K562 (cell line): ENCODE measurements around the gene GCGR. TPM values are rescaled to one million over a fixed set of nuclear protein-coding genes. Genes with fewer than 3 reads are reported as not detected.

Experiments
- ARID2 ChIP-seq: fragments of 450-650 bp; IDR thresholded peaks from 2 replicates; pipeline ENCODE4 v1.6.1; 2017; ENCODE audit warnings: antibody characterized with exemption, mild to moderate bottlenecking
- CBFA2T3 ChIP-seq: fragments of 450-650 bp; IDR thresholded peaks from 2 replicates; pipeline ENCODE4 v1.6.1; 2017
- CCNT2 ChIP-seq: IDR thresholded peaks from 2 replicates; pipeline ENCODE4 v1.6.1; 2011; ENCODE audit warnings: borderline replicate concordance, low read depth, mild to moderate bottlenecking, moderate library complexity, mixed read lengths, low read length; ENCODE audit not compliant: insufficient read length; ENCODE audit errors: extremely low read depth
- CREBBP ChIP-seq: IDR thresholded peaks from one replicate; pipeline ENCODE4 v1.6.1; 2012; ENCODE audit warnings: low read depth, mild to moderate bottlenecking, control low read depth, inconsistent platforms, low read length
- E2F3 ChIP-seq: fragments of 250-450 bp; sonication (Bioruptor Pico); IDR thresholded peaks from 2 replicates; pipeline ENCODE4 v1.4.0; 2020; ENCODE audit warnings: mild to moderate bottlenecking
- ELF2 ChIP-seq: fragments of 250-450 bp; sonication (Bioruptor Pico); IDR thresholded peaks from 2 replicates; pipeline ENCODE4 v1.5.0; 2021; ENCODE audit warnings: mild to moderate bottlenecking
- FUS ChIP-seq: fragments of 200-400 bp; formaldehyde crosslinking; optimal IDR thresholded peaks from 2 replicates; pipeline ENCODE3; 2017; ENCODE audit warnings: low read depth, low read length
- GATAD2A ChIP-seq: fragments of 450-650 bp; IDR thresholded peaks from 2 replicates; pipeline ENCODE4 v1.6.1; 2017
- JUN ChIP-seq, 2 experiments: sonication (generic) in 1 of 2; formaldehyde crosslinking in 1 of 2; IDR thresholded peaks; 2 replicates each; pipeline versions ENCODE4 v1.6.1 to v1.8.0; 2012 to 2022; ENCODE audit warnings: borderline replicate concordance in 2 of 2, mild to moderate bottlenecking in 2 of 2, improper control_type of control experiment in 1 of 2, low read depth in 1 of 2, low read length in 1 of 2, missing genetic modification reagents in 1 of 2
- PYGO2 ChIP-seq: fragments of 450-650 bp; IDR thresholded peaks from 2 replicates; pipeline ENCODE4 v1.6.1; 2016; ENCODE audit warnings: mild to moderate bottlenecking, missing genetic modification characterization, moderate library complexity, missing compliant biosample characterization
- RBM39 ChIP-seq: fragments of 200-400 bp; formaldehyde crosslinking; optimal IDR thresholded peaks from 2 replicates; pipeline ENCODE3; 2018; ENCODE audit warnings: low read depth, low read length
- SAP30 ChIP-seq: fragments of 200-600 bp; sonication (generic); IDR thresholded peaks from 2 replicates; pipeline ENCODE4 v1.6.1; 2012; ENCODE audit warnings: borderline replicate concordance, low read depth, mild to moderate bottlenecking, moderate library complexity, low read length, control low read depth, inconsistent platforms; ENCODE audit not compliant: insufficient read depth, poor library complexity, severe bottlenecking
- SREBF2 ChIP-seq: sonication (generic); formaldehyde crosslinking; IDR thresholded peaks from 2 replicates; pipeline ENCODE4 v1.4.0; 2020; ENCODE audit warnings: mild to moderate bottlenecking, missing genetic modification reagents
- TCF7 ChIP-seq: sonication (generic); IDR thresholded peaks from 2 replicates; pipeline ENCODE4 v1.6.1; 2016; ENCODE audit warnings: antibody characterized with exemption, borderline replicate concordance
- U2AF2 ChIP-seq: fragments of 200-400 bp; formaldehyde crosslinking; optimal IDR thresholded peaks from 2 replicates; pipeline ENCODE3; 2017; ENCODE audit warnings: low read depth, mild to moderate bottlenecking, low read length
- ZFP30 ChIP-seq: fragments of 250-450 bp; sonication (Bioruptor Pico); IDR thresholded peaks from 2 replicates; pipeline ENCODE4 v1.8.0; 2022; ENCODE audit warnings: moderate library complexity, mild to moderate bottlenecking, inconsistent platforms, borderline replicate concordance
- ZFPM2 ChIP-seq: fragments of 250-450 bp; sonication (Bioruptor Pico); IDR thresholded peaks from 2 replicates; pipeline ENCODE4 v1.5.1; 2022; ENCODE audit warnings: mild to moderate bottlenecking
- ZFX ChIP-seq: sonication (generic); formaldehyde crosslinking; IDR thresholded peaks from 2 replicates; pipeline ENCODE4 v1.8.0; 2022; ENCODE audit warnings: mild to moderate bottlenecking, missing genetic modification reagents, moderate library complexity
- ZNF134 ChIP-seq: fragments of 250-450 bp; sonication (Bioruptor Pico); conservative IDR thresholded peaks from 2 replicates; pipeline ENCODE4 v1.4.0; 2020
- ZNF140 ChIP-seq: fragments of 250-450 bp; sonication (Bioruptor Pico); IDR thresholded peaks from 2 replicates; pipeline ENCODE4 v1.8.0; 2021; ENCODE audit warnings: moderate library complexity, mild to moderate bottlenecking, inconsistent platforms
- ZNF197 ChIP-seq: fragments of 200-800 bp; sonication (Bioruptor generic); IDR thresholded peaks from 2 replicates; pipeline ENCODE4 v1.6.1; 2016; ENCODE audit warnings: low read depth, missing genetic modification characterization, missing compliant biosample characterization
- ZNF586 ChIP-seq: fragments of 450-650 bp; formaldehyde crosslinking; conservative IDR thresholded peaks from 2 replicates; pipeline ENCODE4 v1.4.0; 2020; ENCODE audit warnings: mild to moderate bottlenecking, moderate library complexity
- ZNF695 ChIP-seq: fragments of 450-650 bp; formaldehyde crosslinking; IDR thresholded peaks from 2 replicates; pipeline ENCODE4 v1.4.0; 2020; ENCODE audit warnings: mild to moderate bottlenecking, moderate library complexity
- polyA plus RNA-seq, 8 experiments: library from polyadenylated mRNA; depleted of rRNA in 4 of 8; stranded (reverse) in 5 of 8; unstranded in 3 of 8; fragments of >200 nt; fragmentation: Nextera tagmentation in 2 of 8; fragmentation: Illumina TruSeq in 1 of 8; extraction: Ambion mirVana in 2 of 8; extraction: Trizol in 1 of 8; gene quantifications; 2 replicates each; pipeline versions ENCODE4 v1.2.1 to v1.2.3, GENCODE V29; 2011 to 2014; ENCODE audit warnings: inconsistent platforms in 1 of 8, missing spikeins in 1 of 8
- total RNA-seq, 7 experiments: library from RNA; depleted of rRNA in 6 of 7; stranded (reverse); fragments of >200 nt in 6 of 7; fragmentation: Illumina TruSeq in 2 of 7; extraction: Trizol in 2 of 7; gene quantifications; 2 replicates each; pipeline versions ENCODE4 v1.2.1 to v1.2.3, GENCODE V29; 2011 to 2021; ENCODE audit warnings: low replicate concordance in 1 of 7
- TF ChIP-seq, protein P1 (sequence below): sonication (generic); formaldehyde crosslinking; IDR thresholded peaks from 2 replicates; pipeline ENCODE4 v1.8.1; 2023; ENCODE audit warnings: mild to moderate bottlenecking, missing genetic modification reagents, moderate library complexity
- TF ChIP-seq, protein P2 (sequence below): fragments of 450-650 bp; IDR thresholded peaks from 2 replicates; pipeline ENCODE4 v1.6.1; 2017; ENCODE audit warnings: antibody characterized with exemption, mild to moderate bottlenecking

GCGR gene
- total and polyA plus RNA-seq, 9 of the 15 experiments (the other 6 are each of a cell fraction or from before 2014, with no cell fraction given): not detected

DNA sequence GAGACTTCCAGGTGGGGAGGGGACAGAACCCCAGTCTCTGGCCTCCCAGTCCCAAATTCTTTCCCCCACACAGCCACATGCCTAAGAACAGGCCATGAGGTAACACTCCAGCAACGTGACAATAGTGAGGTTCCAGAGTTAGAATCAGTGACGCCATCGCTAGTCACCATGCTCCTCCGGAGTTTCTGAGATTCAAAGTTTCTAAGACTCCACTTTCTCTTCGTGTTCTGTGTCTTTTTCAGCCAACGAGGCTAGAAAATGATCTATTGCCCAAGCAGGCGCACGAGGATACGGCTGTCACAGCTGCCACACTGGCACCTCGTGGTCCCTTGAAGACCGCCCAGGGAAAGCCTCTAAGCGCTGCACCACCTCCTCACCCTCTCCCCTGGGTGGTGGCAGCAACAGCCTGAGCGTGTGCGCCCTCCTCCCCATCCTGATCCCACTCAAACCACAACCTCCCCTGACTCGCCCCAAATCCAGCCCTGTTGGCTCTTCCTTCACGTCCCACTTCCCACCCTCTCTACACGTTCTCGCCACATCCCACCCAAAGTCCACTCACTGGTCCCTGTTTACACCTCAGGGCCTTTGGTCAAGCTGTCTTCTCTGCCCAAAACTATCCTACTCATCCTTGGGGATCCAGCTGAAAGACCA is 28.1 kb downstream of the GCGR start (continued):
- TF ChIP-seq, protein P1, sequence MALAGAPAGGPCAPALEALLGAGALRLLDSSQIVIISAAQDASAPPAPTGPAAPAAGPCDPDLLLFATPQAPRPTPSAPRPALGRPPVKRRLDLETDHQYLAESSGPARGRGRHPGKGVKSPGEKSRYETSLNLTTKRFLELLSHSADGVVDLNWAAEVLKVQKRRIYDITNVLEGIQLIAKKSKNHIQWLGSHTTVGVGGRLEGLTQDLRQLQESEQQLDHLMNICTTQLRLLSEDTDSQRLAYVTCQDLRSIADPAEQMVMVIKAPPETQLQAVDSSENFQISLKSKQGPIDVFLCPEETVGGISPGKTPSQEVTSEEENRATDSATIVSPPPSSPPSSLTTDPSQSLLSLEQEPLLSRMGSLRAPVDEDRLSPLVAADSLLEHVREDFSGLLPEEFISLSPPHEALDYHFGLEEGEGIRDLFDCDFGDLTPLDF (CRISPR knock-in tag): no peak
- TF ChIP-seq ZNF586 (no peak), ELF2 (CRISPR knock-in tag) (no peak), U2AF2 (no peak), CCNT2 (no peak), ZFP30 (CRISPR knock-in tag) (no peak), FUS (no peak), CREBBP (no peak), SAP30 (no peak), ZNF134 (CRISPR knock-in tag) (no peak), ZNF695 (CRISPR knock-in tag) (no peak), ZNF140 (CRISPR knock-in tag) (no peak), JUN (IDR thresholded peaks at IDR 0.05; ENCODE audit: borderline replicate concordance, low read depth, low read length) (no peak), JUN (CRISPR knock-in tag; IDR thresholded peaks at IDR 0.05; ENCODE audit: borderline replicate concordance) (no peak), ZNF197 (CRISPR knock-in tag) (no peak), GATAD2A (no peak), ARID2 (no peak), ZFPM2 (CRISPR knock-in tag) (no peak), TCF7 (no peak), RBM39 (no peak), E2F3 (CRISPR knock-in tag) (no peak), ZFX (no peak), SREBF2 (CRISPR knock-in tag) (no peak), PYGO2 (no peak), CBFA2T3 (no peak)
- TF ChIP-seq, protein P2, sequence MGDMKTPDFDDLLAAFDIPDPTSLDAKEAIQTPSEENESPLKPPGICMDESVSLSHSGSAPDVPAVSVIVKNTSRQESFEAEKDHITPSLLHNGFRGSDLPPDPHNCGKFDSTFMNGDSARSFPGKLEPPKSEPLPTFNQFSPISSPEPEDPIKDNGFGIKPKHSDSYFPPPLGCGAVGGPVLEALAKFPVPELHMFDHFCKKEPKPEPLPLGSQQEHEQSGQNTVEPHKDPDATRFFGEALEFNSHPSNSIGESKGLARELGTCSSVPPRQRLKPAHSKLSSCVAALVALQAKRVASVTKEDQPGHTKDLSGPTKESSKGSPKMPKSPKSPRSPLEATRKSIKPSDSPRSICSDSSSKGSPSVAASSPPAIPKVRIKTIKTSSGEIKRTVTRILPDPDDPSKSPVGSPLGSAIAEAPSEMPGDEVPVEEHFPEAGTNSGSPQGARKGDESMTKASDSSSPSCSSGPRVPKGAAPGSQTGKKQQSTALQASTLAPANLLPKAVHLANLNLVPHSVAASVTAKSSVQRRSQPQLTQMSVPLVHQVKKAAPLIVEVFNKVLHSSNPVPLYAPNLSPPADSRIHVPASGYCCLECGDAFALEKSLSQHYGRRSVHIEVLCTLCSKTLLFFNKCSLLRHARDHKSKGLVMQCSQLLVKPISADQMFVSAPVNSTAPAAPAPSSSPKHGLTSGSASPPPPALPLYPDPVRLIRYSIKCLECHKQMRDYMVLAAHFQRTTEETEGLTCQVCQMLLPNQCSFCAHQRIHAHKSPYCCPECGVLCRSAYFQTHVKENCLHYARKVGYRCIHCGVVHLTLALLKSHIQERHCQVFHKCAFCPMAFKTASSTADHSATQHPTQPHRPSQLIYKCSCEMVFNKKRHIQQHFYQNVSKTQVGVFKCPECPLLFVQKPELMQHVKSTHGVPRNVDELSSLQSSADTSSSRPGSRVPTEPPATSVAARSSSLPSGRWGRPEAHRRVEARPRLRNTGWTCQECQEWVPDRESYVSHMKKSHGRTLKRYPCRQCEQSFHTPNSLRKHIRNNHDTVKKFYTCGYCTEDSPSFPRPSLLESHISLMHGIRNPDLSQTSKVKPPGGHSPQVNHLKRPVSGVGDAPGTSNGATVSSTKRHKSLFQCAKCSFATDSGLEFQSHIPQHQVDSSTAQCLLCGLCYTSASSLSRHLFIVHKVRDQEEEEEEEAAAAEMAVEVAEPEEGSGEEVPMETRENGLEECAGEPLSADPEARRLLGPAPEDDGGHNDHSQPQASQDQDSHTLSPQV: peak; percentile 87
